ENCODE measurements around the gene SAMD8.
A peak's percentile ranks its signal among the peaks of the same experiment; 100 is the strongest.

Gene SAMD8

GRCh38 chr10:75223507-75223906 lies 112.1 kb downstream of the SAMD8 start:
- no peak for DNase-seq (ENCODE audit: low spot score)

GRCh38 chr10:75226095-75226494 lies 114.6 kb downstream of the SAMD8 start:
- DNase-seq (ENCODE audit: low spot score), result no peak

DNA sequence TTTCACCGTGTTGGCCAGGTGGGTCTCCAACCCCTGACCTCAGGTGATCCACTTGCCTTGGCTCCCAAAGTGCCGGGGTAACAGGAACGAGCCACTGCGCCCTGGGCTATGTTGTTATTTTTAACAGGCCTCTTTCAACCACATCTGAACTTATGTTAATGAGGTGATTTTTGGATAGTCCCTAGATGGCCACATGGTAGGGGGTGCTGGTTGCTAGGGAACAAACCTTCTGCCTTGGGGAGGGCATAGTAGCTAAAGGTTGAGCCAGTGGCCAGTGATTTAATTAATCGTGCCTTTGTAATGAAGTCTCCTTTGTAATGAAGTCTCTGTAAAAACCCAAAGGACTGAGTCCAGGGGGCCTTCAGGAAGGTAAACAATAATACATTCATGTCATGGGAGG lies 115.2 kb downstream of the SAMD8 start:
- DNase-seq (ENCODE audit: low spot score), result no peak

GRCh38 chr10:75228278-75228677 lies 116.8 kb downstream of the SAMD8 start:
- DNase-seq (ENCODE audit: low spot score), result no peak

GRCh38 chr10:75228834-75229233 lies 117.4 kb downstream of the SAMD8 start:
- no peak for DNase-seq (ENCODE audit: low spot score)

DNA sequence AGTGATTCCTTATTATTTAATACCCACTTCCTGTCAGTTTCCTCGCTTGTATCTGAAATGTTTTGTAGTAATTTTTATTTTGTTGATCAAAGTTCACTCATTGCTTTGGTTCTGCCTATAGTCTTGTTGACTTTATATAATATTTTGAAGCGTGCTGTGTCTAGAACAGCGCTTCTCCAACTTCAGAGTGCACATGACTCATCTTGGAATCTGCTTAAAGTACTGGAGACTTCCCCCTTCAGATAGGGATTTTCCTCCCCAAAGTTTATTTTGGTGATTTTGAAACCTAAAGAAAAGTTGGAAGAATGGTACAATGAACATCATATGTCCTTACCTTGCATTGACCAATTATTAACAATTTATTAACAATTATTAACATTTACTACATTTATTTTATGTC lies 118.5 kb downstream of the SAMD8 start:
- no peak for DNase-seq (ENCODE audit: low spot score)

- peak; percentile 96 for DNase-seq (ENCODE audit: low spot score)
Measured at GRCh38 chr10:75230600-75231038, 119.2 kb downstream of the SAMD8 start.
